Measurements from ENCODE around the gene FAAP100. TPM values are rescaled to one million over a fixed set of nuclear protein-coding genes. Genes with fewer than 3 reads are reported as not detected.
A peak's percentile ranks its signal among the peaks of the same experiment; 100 is the strongest.

FAAP100 gene
- total RNA-seq, 2 experiments from 2014 or later = 29.0 TPM

GRCh38 chr17:81528651-81529436 lies 23.3 kb downstream of the FAAP100 start:
- no peaks in the 10 kb centered on the region for H3K27me3 Mint-ChIP-seq
- H3K4me1 Mint-ChIP-seq = no peaks in the 10 kb centered on the region
- no peak for DNase-seq
- no peaks in the 10 kb centered on the region for H3K36me3 Mint-ChIP-seq (ENCODE audit: low read depth)
- POLR2A ChIA-PET = no interaction called here
- no peaks in the 10 kb centered on the region for H3K9me3 Mint-ChIP-seq
- CTCF ChIA-PET = no interaction called here
- no peak overlapping the region for H3K4me3 Mint-ChIP-seq
- no peak overlapping the region for H3K27ac Mint-ChIP-seq

GRCh38 chr17:81528384-81528650 lies 23.8 kb downstream of the FAAP100 start:
- H3K27ac Mint-ChIP-seq = no peak overlapping the region
- POLR2A ChIA-PET = no interaction called here
- no peaks in the 10 kb centered on the region for H3K27me3 Mint-ChIP-seq
- CTCF ChIA-PET = no interaction called here
- no peak for DNase-seq
- no peaks in the 10 kb centered on the region for H3K4me1 Mint-ChIP-seq
- H3K9me3 Mint-ChIP-seq = no peaks in the 10 kb centered on the region
- H3K4me3 Mint-ChIP-seq = no peak overlapping the region
- H3K36me3 Mint-ChIP-seq (ENCODE audit: low read depth) = no peaks in the 10 kb centered on the region

DNA sequence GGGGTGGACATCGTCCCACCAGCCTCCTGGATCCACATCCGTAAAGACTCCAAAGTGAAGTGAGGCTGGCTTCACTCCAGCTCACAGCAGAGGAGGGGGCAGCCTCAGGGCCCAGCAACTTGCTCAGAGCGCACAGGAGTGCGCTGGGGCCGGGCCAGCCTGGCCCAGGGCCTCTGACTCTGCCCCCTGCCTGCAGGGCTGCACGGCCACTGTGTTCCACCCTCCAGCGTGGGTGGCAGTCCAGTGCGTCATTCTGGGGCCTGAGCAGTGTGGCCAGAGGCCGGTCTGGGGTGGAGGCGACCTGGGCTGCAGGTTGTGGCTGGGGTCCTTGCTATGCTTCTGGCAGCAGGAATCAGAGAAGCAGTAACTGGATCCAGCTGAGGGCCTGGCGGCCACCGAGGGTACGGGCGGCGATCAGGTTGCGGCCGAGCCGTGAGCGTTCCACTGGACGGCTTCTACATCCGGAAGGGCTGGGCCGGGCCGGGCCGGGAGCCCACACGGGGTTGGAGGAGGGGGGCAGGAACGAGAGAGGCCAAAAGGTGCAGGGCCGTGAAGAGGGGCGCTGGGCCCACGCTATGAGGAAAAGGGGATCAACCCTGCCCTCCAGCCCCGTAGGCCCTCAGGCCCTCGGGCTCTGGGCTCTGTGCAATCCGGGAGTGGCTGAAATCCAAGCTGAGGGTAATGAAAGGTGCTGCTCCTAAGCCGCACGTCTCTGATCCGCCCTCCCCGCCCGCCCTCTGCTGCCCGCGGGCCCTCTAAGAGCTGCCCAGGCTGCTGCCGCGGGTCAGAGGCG lies 24.4 kb downstream of the FAAP100 start, which contains the start of gene FSCN2:
Gene FSCN2 (plus strand): TSS at position 787 of the 793 bp plus-strand sequence. CDS start 155 bp downstream, outside the sequence.
- ChIA-PET CTCF (no interaction called here), POLR2A (interaction anchor here (1.0 kb wide), 1 partner anchor 11 kb away, joined by 3 read pairs; no protein-coding TSS in a partner anchor)
- Mint-ChIP-seq H3K36me3 (ENCODE audit: low read depth) (no peaks in the 10 kb centered on the region), H3K27me3 (no peaks in the 10 kb centered on the region), H3K9me3 (no peaks in the 10 kb centered on the region), H3K4me3 (no peak within 1 kb of the TSS), H3K27ac (no peak within 1 kb of the TSS), H3K4me1 (no peaks in the 10 kb centered on the region)
- DNase-seq = no peak

- Mint-ChIP-seq H3K27ac (no peak overlapping the region), H3K9me3 (no peaks in the 10 kb centered on the region), H3K36me3 (ENCODE audit: low read depth) (no peaks in the 10 kb centered on the region), H3K4me3 (no peak overlapping the region), H3K27me3 (peaks cover under 1% of the 10 kb centered on the region), H3K4me1 (no peaks in the 10 kb centered on the region)
- ChIA-PET CTCF (no interaction called here), POLR2A (interaction anchor here (1.0 kb wide), 1 partner anchor 12 kb away, joined by 3 read pairs; no protein-coding TSS in a partner anchor)
- DNase-seq = no peak
Observed at GRCh38 chr17:81526662-81527571, 25.2 kb downstream of the FAAP100 start.

- DNase-seq = no peak
- Mint-ChIP-seq H3K4me3 (no peak overlapping the region), H3K4me1 (peaks cover 7% of the 10 kb centered on the region), H3K27ac (no peak overlapping the region), H3K9me3 (no peaks in the 10 kb centered on the region), H3K36me3 (ENCODE audit: low read depth) (no peaks in the 10 kb centered on the region), H3K27me3 (peaks cover 11% of the 10 kb centered on the region)
- ChIA-PET POLR2A (no interaction called here), CTCF (no interaction called here)
Observed at GRCh38 chr17:81524865-81525159, 27.3 kb downstream of the FAAP100 start.

GRCh38 chr17:81524039-81524864 lies 27.9 kb downstream of the FAAP100 start:
- Mint-ChIP-seq H3K36me3 (ENCODE audit: low read depth) (no peaks in the 10 kb centered on the region), H3K27me3 (peaks cover 11% of the 10 kb centered on the region), H3K4me1 (peaks cover 7% of the 10 kb centered on the region), H3K27ac (no peak overlapping the region), H3K4me3 (no peak overlapping the region), H3K9me3 (no peaks in the 10 kb centered on the region)
- CTCF ChIA-PET = no interaction called here
- POLR2A ChIA-PET = interaction anchor here (1.0 kb wide), 1 partner anchor 9 kb away, joined by 3 read pairs; no protein-coding TSS in a partner anchor
- no peak for DNase-seq

- Mint-ChIP-seq H3K4me3 (no peak overlapping the region), H3K4me1 (peaks cover 10% of the 10 kb centered on the region), H3K27ac (no peak overlapping the region), H3K36me3 (ENCODE audit: low read depth) (no peaks in the 10 kb centered on the region), H3K9me3 (no peaks in the 10 kb centered on the region), H3K27me3 (peaks cover 11% of the 10 kb centered on the region)
- ChIA-PET CTCF (no interaction called here), POLR2A (interaction anchor here (1.0 kb wide), 1 partner anchor 10 kb away, joined by 3 read pairs; no protein-coding TSS in a partner anchor)
- no peak for DNase-seq
Observed at GRCh38 chr17:81523402-81524038, 28.6 kb downstream of the FAAP100 start.

GRCh38 chr17:81522491-81523401 lies 29.4 kb downstream of the FAAP100 start:
- Mint-ChIP-seq H3K27ac (no peak overlapping the region), H3K9me3 (no peaks in the 10 kb centered on the region), H3K4me3 (no peak overlapping the region), H3K4me1 (peaks cover 15% of the 10 kb centered on the region), H3K27me3 (peaks cover 11% of the 10 kb centered on the region), H3K36me3 (ENCODE audit: low read depth) (no peaks in the 10 kb centered on the region)
- no peak for DNase-seq
- ChIA-PET CTCF (no interaction called here), POLR2A (interaction anchor here (1.0 kb wide), 1 partner anchor 10 kb away, joined by 3 read pairs; no protein-coding TSS in a partner anchor)

GRCh38 chr17:81520021-81520901 lies 31.9 kb downstream of the FAAP100 start:
- H3K27me3 Mint-ChIP-seq = peaks cover 11% of the 10 kb centered on the region
- peaks cover 32% of the 10 kb centered on the region for H3K4me1 Mint-ChIP-seq
- ChIA-PET CTCF (interaction anchor here (3.4 kb wide), 1 partner anchor 80 kb away, joined by 14 read pairs; no protein-coding TSS in a partner anchor), POLR2A (interaction anchor here (1.2 to 1.4 kb wide), 2 partner anchors 12 to 18 kb away, joined by 3 read pairs; no protein-coding TSS in a partner anchor)
- H3K4me3 Mint-ChIP-seq = no peak overlapping the region
- H3K9me3 Mint-ChIP-seq = no peaks in the 10 kb centered on the region
- no peak for DNase-seq
- no peak overlapping the region for H3K27ac Mint-ChIP-seq
- H3K36me3 Mint-ChIP-seq (ENCODE audit: low read depth) = peaks cover 2% of the 10 kb centered on the region

DNA sequence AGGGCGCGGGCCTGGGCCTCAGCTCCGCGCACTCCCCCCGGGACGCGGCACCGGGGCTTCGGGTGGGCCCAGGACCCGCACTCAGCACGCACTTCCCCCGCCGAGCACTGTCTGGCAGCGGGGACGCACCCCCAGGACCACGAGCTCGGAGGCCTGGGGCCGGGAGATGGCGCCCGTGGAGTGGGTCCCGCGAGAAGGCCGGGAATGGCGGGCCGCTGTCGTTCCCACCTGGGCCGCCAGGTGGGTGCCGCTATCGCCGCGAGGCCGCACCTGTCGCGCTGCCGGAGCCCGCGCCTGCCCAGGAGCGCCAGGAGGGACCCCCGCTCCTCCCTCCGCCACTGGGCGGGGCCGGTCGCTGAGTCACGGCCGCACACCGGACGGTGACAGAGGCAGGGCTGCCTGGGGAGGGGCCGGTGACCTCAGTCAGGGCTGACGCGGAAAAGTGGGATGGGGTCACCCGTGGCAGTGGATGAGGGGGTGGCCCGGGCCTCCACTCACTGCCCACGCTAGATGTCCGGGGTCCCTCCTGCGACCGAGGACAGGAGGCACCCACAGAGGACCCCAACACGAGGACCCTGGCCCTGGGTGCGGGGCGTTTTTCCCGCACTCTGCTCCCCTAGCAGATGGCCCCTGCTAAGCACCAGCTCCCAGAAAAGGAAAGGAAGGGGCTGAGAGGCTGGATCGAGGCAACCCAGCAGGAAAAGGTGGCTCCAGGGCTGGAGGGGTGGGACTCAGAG lies 32.7 kb downstream of the FAAP100 start:
- Mint-ChIP-seq H3K36me3 (ENCODE audit: low read depth) (peaks cover 5% of the 10 kb centered on the region), H3K4me1 (peaks cover 34% of the 10 kb centered on the region), H3K27ac (no peak overlapping the region), H3K27me3 (peaks cover 11% of the 10 kb centered on the region), H3K4me3 (peak overlapping the region; percentile 13), H3K9me3 (no peaks in the 10 kb centered on the region)
- ChIA-PET POLR2A (interaction anchor here (0.7 to 1.5 kb wide), 7 partner anchors 9 to 146 kb away, joined by 3 to 7 read pairs (median 3); partner anchors contain the start of gene FAAP100), CTCF (interaction anchor here (1.0 to 3.4 kb wide), 3 partner anchors 33 to 81 kb away, joined by 3 to 14 read pairs (median 9); partner anchors contain the start of gene FAAP100)
- peak; percentile 70 for DNase-seq

All from activated CD4-positive, alpha-beta memory T cell treated with anti-CD3 and anti-CD28 coated beads, Interleukin-2, amount 10 ng/mL, durations not matched to agents 7 days and 5 days (primary cell).